Dermis microvascular lymphatic vessel endothelial cell (primary cell): Measurements from ENCODE around the gene DRAXIN. TPM values are rescaled to one million over a fixed set of nuclear protein-coding genes. Genes with fewer than 3 reads are reported as not detected.

Experiments
- DNase-seq, 2 donors: peaks; one replicate each; pipeline versions ENCODE4 v3.0.0 to v3.0.0-alpha.2; 2010; ENCODE audit warnings: low read depth in 2 of 2
- total RNA-seq: library from RNA; depleted of rRNA; stranded (reverse); fragments of >200 nt; gene quantifications from 2 replicates; pipeline ENCODE4 v1.2.1, GENCODE V29; 2014

DRAXIN gene
- total RNA-seq, 1 donor from 2014 or later: 0.64 TPM

GRCh38 chr1:11708554-11709350, 17.2 kb downstream of the DRAXIN start:
- DNase-seq: no peak

GRCh38 chr1:11711490-11711889, 20.0 kb downstream of the DRAXIN start:
- no peak for DNase-seq

- no peak for DNase-seq
These were observed 20.8 kb downstream of the DRAXIN start for GRCh38 chr1:11712285-11712684.

- no peak for DNase-seq
These were observed 21.6 kb downstream of the DRAXIN start for GRCh38 chr1:11713095-11713494.

GRCh38 chr1:11714831-11715575, 23.5 kb downstream of the DRAXIN start:
- no peak for DNase-seq

GRCh38 chr1:11719313-11720032, 28.0 kb downstream of the DRAXIN start:
- peak; percentile 48 to 61 for DNase-seq

GRCh38 chr1:11720033-11720376, 28.5 kb downstream of the DRAXIN start:
- no peak for DNase-seq

- no peak for DNase-seq
These were observed 29.0 kb downstream of the DRAXIN start for GRCh38 chr1:11720525-11720924.

GRCh38 chr1:11721311-11721710, 29.8 kb downstream of the DRAXIN start:
- DNase-seq: no peak

GRCh38 chr1:11722538-11722937, 31.0 kb downstream of the DRAXIN start:
- DNase-seq: no peak

- DNase-seq: no peak
These were observed 34.1 kb downstream of the DRAXIN start for GRCh38 chr1:11725616-11726015.

- no peak for DNase-seq
These were observed 35.6 kb downstream of the DRAXIN start for GRCh38 chr1:11727119-11727518.

- no peak for DNase-seq
These were observed 36.8 kb downstream of the DRAXIN start for GRCh38 chr1:11728126-11728806.

GRCh38 chr1:11729155-11729497, 37.6 kb downstream of the DRAXIN start:
- DNase-seq: no peak

GRCh38 chr1:11729498-11730428, 38.3 kb downstream of the DRAXIN start:
- no peak for DNase-seq

GRCh38 chr1:11730429-11730891, 39.0 kb downstream of the DRAXIN start:
- peak in 1 of 2 donors; percentile 37 for DNase-seq

GRCh38 chr1:11731691-11732283, 40.3 kb downstream of the DRAXIN start:
- peak in 1 of 2 donors; percentile 54 for DNase-seq

- no peak for DNase-seq
These were observed 41.8 kb downstream of the DRAXIN start for GRCh38 chr1:11733306-11733705.

GRCh38 chr1:11735531-11735853, 44.0 kb downstream of the DRAXIN start:
- DNase-seq: no peak
